Vagina (tissue), 2 donors: ENCODE data around the gene EHBP1.

Experiments
- POLR2A ChIP-seq, 2 donors: fragments of 450-650 bp; IDR thresholded peaks; one replicate each; pipeline ENCODE4 v1.6.1; 2017; ENCODE audit warnings: antibody characterized with exemption in 2 of 2, mild to moderate bottlenecking in 2 of 2, moderate library complexity in 2 of 2
- POLR2AphosphoS5 ChIP-seq, 2 donors: sonication (generic); formaldehyde crosslinking; IDR thresholded peaks; one replicate each; pipeline ENCODE4 v1.9.0; 2017; ENCODE audit warnings: antibody characterized with exemption in 2 of 2, mild to moderate bottlenecking in 2 of 2, low read depth in 1 of 2; ENCODE audit not compliant: insufficient read depth in 1 of 2
- TF ChIP-seq, protein P1 (sequence below), 3 experiments: fragments of 450-650 bp in 2 of 3; fragments of 200-600 bp in 1 of 3; sonication (generic) in 1 of 3; IDR thresholded peaks; one replicate each; pipeline ENCODE4 v1.5.1; 2017 to 2019; ENCODE audit warnings: antibody characterized with exemption in 3 of 3, mild to moderate bottlenecking in 2 of 3, moderate library complexity in 2 of 3

DNA sequence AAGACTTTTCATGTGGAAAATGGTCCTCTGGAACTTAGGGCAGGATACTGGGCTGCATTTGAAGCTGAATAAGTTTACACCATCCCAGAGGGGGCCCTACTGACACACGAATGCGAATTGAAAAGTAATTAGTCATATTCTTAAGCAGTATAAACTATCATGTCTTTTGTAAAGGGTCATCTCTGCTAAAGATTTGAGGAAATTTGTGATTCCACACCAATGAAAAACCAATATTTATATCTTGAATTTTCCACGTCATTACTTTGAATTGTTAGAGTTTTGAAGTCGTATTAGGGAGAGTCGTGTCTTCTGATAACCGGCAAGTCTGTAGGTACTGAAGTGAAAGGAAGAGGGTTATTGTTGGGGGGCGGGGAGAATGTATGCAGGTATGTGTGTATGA, 341.0 kb downstream of the EHBP1 start:
- TF ChIP-seq, protein P1, sequence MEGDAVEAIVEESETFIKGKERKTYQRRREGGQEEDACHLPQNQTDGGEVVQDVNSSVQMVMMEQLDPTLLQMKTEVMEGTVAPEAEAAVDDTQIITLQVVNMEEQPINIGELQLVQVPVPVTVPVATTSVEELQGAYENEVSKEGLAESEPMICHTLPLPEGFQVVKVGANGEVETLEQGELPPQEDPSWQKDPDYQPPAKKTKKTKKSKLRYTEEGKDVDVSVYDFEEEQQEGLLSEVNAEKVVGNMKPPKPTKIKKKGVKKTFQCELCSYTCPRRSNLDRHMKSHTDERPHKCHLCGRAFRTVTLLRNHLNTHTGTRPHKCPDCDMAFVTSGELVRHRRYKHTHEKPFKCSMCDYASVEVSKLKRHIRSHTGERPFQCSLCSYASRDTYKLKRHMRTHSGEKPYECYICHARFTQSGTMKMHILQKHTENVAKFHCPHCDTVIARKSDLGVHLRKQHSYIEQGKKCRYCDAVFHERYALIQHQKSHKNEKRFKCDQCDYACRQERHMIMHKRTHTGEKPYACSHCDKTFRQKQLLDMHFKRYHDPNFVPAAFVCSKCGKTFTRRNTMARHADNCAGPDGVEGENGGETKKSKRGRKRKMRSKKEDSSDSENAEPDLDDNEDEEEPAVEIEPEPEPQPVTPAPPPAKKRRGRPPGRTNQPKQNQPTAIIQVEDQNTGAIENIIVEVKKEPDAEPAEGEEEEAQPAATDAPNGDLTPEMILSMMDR (IDR thresholded peaks at IDR 0.05): no peak
- TF ChIP-seq POLR2A (IDR thresholded peaks at IDR 0.05) (no peak), POLR2AphosphoS5 (IDR thresholded peaks at IDR 0.05; ENCODE audit: insufficient read depth in 1 of 2, low read depth in 1 of 2) (no peak)
